GM20000 (cell line): ENCODE data around the gene SLC16A8.

Experiments
- DNase-seq: peaks from one replicate; pipeline ENCODE4 v3.0.0; 2012; ENCODE audit warnings: low spot score
- CTCF ChIP-seq: IDR thresholded peaks from 2 replicates; pipeline ENCODE4 v1.5.1; 2012; ENCODE audit warnings: mild to moderate bottlenecking, control low read depth; ENCODE audit errors: extremely low read depth, missing control alignments

SLC16A8 gene

DNA sequence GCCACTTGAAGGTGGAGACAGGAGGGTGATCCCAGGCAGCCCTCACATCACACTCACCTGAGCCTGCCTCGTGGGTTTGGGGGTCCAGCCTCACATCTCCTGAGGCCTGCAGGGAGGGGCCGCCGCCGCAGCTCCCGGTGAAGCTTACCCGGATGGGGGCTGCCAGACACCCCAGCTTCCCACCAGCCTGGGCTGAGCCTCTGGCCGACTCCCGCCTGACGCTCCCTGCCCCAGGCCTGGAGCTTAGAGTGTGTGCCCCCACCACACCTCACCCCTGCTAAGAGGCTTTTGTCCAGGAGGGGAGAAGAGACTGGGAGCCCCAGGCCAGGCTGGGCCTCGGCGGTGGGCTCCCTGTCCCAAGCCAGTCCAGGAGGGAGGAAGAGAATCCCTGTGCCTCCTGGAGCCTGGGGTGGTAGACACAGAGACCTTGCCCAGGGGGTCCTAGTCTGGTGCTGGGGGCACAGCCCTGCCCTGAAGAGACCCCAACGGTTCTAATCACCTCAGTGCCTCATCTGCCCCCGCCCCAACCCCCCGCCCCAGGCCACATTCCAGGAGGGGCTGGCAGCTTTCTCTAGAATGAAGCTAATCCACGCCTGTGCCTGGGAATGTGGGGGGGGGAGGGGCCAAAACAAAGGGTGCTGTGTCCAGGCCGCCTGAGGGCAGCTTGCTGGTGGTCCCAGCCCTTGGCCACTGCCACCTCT is at the start of gene SLC16A8:
Gene SLC16A8, minus strand, starts transcription at position 254 of the 701 bp plus-strand sequence. CDS start 1,311 bp downstream, outside the sequence.
- no peak for TF ChIP-seq CTCF
- DNase-seq = no peak

GRCh38 chr22:38133331-38133730 is 49.3 kb upstream of the SLC16A8 start:
- no peak for DNase-seq
- no peak for TF ChIP-seq CTCF

GRCh38 chr22:38132794-38133193 is 48.8 kb upstream of the SLC16A8 start:
- TF ChIP-seq CTCF = no peak
- no peak for DNase-seq

GRCh38 chr22:38132136-38132535 is 48.2 kb upstream of the SLC16A8 start:
- DNase-seq = no peak
- no peak for TF ChIP-seq CTCF

- TF ChIP-seq CTCF = no peak
- no peak for DNase-seq
These were observed 47.4 kb upstream of the SLC16A8 start for GRCh38 chr22:38131399-38131798.

DNA sequence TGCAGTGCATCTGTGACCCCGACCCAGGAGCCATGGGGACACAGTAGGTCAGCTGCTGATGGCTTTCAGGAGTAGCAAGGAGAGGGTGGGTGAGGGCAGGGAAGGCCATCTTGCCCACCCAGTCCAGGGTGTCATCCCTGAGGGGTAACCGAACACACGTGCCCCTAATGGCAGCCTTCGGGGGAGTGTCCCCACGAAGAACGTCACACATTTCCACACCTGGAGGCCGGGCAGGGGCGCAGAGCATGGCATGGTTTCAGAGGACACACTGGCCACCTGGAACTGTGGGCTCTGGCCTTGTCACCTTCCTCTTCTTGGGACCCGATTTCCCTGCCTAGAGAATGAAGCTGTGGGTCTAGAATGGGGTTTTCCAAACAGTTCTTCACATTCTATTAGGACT is 45.9 kb upstream of the SLC16A8 start:
- DNase-seq = no peak
- no peak for TF ChIP-seq CTCF

DNA sequence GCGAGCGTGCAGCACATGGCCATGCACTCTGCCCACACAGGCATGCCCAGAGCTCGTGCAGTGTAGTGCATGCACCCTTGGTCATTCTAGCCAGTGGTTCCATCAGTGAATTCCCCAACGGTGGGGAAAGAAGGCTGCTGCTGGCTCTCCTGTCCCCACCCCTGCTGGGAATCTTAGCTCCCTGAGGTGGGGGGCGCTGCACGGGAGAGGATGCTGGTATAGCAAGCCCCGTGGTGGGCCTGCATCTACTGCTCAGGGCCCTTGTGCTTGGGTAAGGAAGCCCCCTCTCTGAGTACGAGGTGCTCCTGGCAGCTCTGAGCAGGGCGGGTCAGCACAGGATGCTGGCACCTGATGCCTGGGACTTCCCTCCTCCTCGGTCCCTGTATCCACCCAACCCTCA is 45.0 kb upstream of the SLC16A8 start:
- TF ChIP-seq CTCF = no peak
- no peak for DNase-seq
